H1 (cell line): ENCODE results near the gene FBXO28. TPM values are rescaled to one million over a fixed set of nuclear protein-coding genes. Genes with fewer than 3 reads are reported as not detected.
A peak's percentile ranks its signal among the peaks of the same experiment; 100 is the strongest.

Experiments used
- CTCF ChIA-PET: fragments of 300-600 bp; sonication (Branson Sonifier 250); formaldehyde crosslinking; loops from one replicate; lab custom pipeline; 2021; ENCODE audit not compliant: partially characterized antibody; lab: Charles Lee
- POLR2A ChIA-PET: fragments of 300-600 bp; sonication (Branson Sonifier 250); formaldehyde crosslinking; loops from one replicate; lab custom pipeline; 2021; ENCODE audit warnings: inconsistent platforms; ENCODE audit not compliant: partially characterized antibody; lab: Charles Lee
- DNase-seq, 2 experiments: peaks; one replicate each; pipeline versions ENCODE4 v3.0.0 to v3.0.0-alpha.2; 2010 to 2022; ENCODE audit warnings: low spot score in 2 of 2, low read depth in 1 of 2, mixed read lengths in 1 of 2
- FAIRE-seq: peaks from 2 replicates; lab custom pipeline; 2011; peaks lifted over from hg19 to GRCh38; lab: Jason Lieb, UNC
- H2AFZ ChIP-seq: 2 replicates; pipeline ENCODE4 v1.8.1; 2012; ENCODE audit warnings: low read length, inconsistent platforms
- H2AK5ac ChIP-seq: 2 replicates; pipeline ENCODE4 v1.6.1; 2013; ENCODE audit warnings: low read depth, low read length
- H2BK120ac ChIP-seq: replicated peaks from 2 replicates; pipeline ENCODE3; 2013; ENCODE audit warnings: low read depth, low read length, inconsistent platforms
- H2BK12ac ChIP-seq: 2 replicates; pipeline ENCODE4 v1.6.1; 2013; ENCODE audit warnings: low read depth, low read length
- H2BK15ac ChIP-seq: 2 replicates; pipeline ENCODE4 v1.6.1; 2013; ENCODE audit warnings: low read length
- H2BK20ac ChIP-seq: 2 replicates; pipeline ENCODE4 v1.6.1; 2013; ENCODE audit warnings: low read length
- H2BK5ac ChIP-seq: 2 replicates; pipeline ENCODE4 v1.6.1; 2013; ENCODE audit warnings: low read depth, low read length
- H3K14ac ChIP-seq: 2 replicates; pipeline ENCODE4 v1.6.1; 2013; ENCODE audit warnings: inconsistent platforms; ENCODE audit not compliant: insufficient read length
- H3K18ac ChIP-seq: 2 replicates; pipeline ENCODE4 v1.6.1; 2013; ENCODE audit warnings: low read length; ENCODE audit errors: extremely low read depth
- H3K23ac ChIP-seq: 2 replicates; pipeline ENCODE4 v1.6.1; 2013; ENCODE audit warnings: inconsistent platforms; ENCODE audit not compliant: insufficient read length
- H3K23me2 ChIP-seq: 2 replicates; pipeline ENCODE4 v1.6.1; 2013; ENCODE audit warnings: low read depth, low read length
- H3K27ac ChIP-seq: 2 replicates; pipeline ENCODE4 v1.6.1; 2011; ENCODE audit warnings: low read depth, low read length, inconsistent platforms
- H3K27me3 ChIP-seq, 4 experiments: replicated peaks in 1 of 4; 1 replicate in 1 of 4; 2 replicates in 3 of 4; pipeline versions ENCODE4 v1.6.1 to v1.8.1; 2011 to 2013; ENCODE audit warnings: low read length in 3 of 4, mild to moderate bottlenecking in 3 of 4, inconsistent platforms in 2 of 4, mixed read lengths in 2 of 4, moderate library complexity in 1 of 4; ENCODE audit not compliant: control insufficient read depth in 3 of 4, insufficient read depth in 3 of 4; ENCODE audit errors: extremely low read depth in 1 of 4
- H3K36me3 ChIP-seq, 4 experiments: 2 replicates each; pipeline versions ENCODE4 v1.6.1 to v1.8.1; 2011 to 2013; ENCODE audit warnings: mild to moderate bottlenecking in 4 of 4, low read length in 3 of 4, moderate library complexity in 2 of 4, control low read depth in 1 of 4, inconsistent platforms in 1 of 4; ENCODE audit not compliant: insufficient read depth in 4 of 4, control insufficient read depth in 2 of 4
- H3K4ac ChIP-seq: replicated peaks from 2 replicates; pipeline ENCODE3; 2013; ENCODE audit warnings: low read length, low read depth, mixed read lengths, inconsistent platforms; ENCODE audit not compliant: insufficient read length
- H3K4me1 ChIP-seq, 4 experiments: replicated peaks in 1 of 4; 1 replicate in 1 of 4; 2 replicates in 3 of 4; pipeline versions ENCODE4 v1.6.1 to v1.8.1; 2011 to 2013; ENCODE audit warnings: low read length in 3 of 4, inconsistent platforms in 2 of 4, mixed read lengths in 1 of 4; ENCODE audit not compliant: insufficient read depth in 4 of 4, control insufficient read depth in 3 of 4
- H3K4me2 ChIP-seq, 2 experiments: 2 replicates each; pipeline versions ENCODE4 v1.6.1 to v1.8.1; 2011 to 2013; ENCODE audit warnings: low read depth in 2 of 2, low read length in 2 of 2, control low read depth in 1 of 2, inconsistent platforms in 1 of 2, mild to moderate bottlenecking in 1 of 2; ENCODE audit not compliant: insufficient read depth in 1 of 2
- H3K4me3 ChIP-seq, 4 experiments: fragments of 200-600, 300-600 bp in 1 of 4; sonication (generic), shearing (Covaris generic), sonication (Bioruptor Twin) in 1 of 4; 2 replicates each; pipeline versions ENCODE4 v1.5.1 to v1.8.1; 2011 to 2016; ENCODE audit warnings: low read length in 4 of 4, low read depth in 3 of 4, control low read depth in 2 of 4, inconsistent platforms in 2 of 4, mild to moderate bottlenecking in 2 of 4, mixed read lengths in 1 of 4, moderate library complexity in 1 of 4; ENCODE audit not compliant: insufficient read depth in 2 of 4; ENCODE audit errors: extremely low read depth in 1 of 4
- H3K56ac ChIP-seq: replicated peaks from 2 replicates; pipeline ENCODE3; 2013; ENCODE audit warnings: low read depth, mild to moderate bottlenecking, mixed read lengths, low read length, inconsistent platforms; ENCODE audit not compliant: insufficient read length
- H3K79me1 ChIP-seq: 2 replicates; pipeline ENCODE4 v1.6.1; 2013; ENCODE audit warnings: low read depth, low read length, control low read depth
- H3K79me2 ChIP-seq, 2 experiments: 2 replicates each; pipeline versions ENCODE4 v1.6.1 to v1.8.1; 2012 to 2013; ENCODE audit warnings: low read length in 2 of 2, mild to moderate bottlenecking in 2 of 2, inconsistent platforms in 1 of 2; ENCODE audit not compliant: insufficient read depth in 2 of 2, control insufficient read depth in 1 of 2
- H3K9ac ChIP-seq, 4 experiments: replicated peaks in 1 of 4; 1 replicate in 1 of 4; 2 replicates in 3 of 4; pipeline versions ENCODE4 v1.6.1 to v1.8.1; 2011 to 2013; ENCODE audit warnings: low read depth in 3 of 4, low read length in 3 of 4, control low read depth in 2 of 4, mild to moderate bottlenecking in 2 of 4, moderate library complexity in 2 of 4, inconsistent platforms in 1 of 4; ENCODE audit errors: extremely low read depth in 1 of 4
- H3K9me3 ChIP-seq, 2 experiments: 2 replicates each; pipeline versions ENCODE4 v1.6.1 to v1.8.1; 2012 to 2013; ENCODE audit warnings: mild to moderate bottlenecking in 2 of 2, moderate library complexity in 2 of 2, control low read depth in 1 of 2, inconsistent platforms in 1 of 2, low read depth in 1 of 2, low read length in 1 of 2, mixed read lengths in 1 of 2; ENCODE audit not compliant: insufficient read depth in 2 of 2
- H4K20me1 ChIP-seq, 2 experiments: replicated peaks in 1 of 2; 2 replicates each; pipeline versions ENCODE3 to v1.8.1; 2011 to 2013; ENCODE audit warnings: inconsistent platforms in 2 of 2, low read length in 2 of 2, mild to moderate bottlenecking in 1 of 2; ENCODE audit not compliant: insufficient read depth in 2 of 2, control insufficient read depth in 1 of 2
- H4K5ac ChIP-seq: 2 replicates; pipeline ENCODE4 v1.6.1; 2013; ENCODE audit warnings: low read length, low read depth, mixed read lengths, inconsistent platforms; ENCODE audit not compliant: insufficient read length
- H4K8ac ChIP-seq: 2 replicates; pipeline ENCODE4 v1.8.0; 2013; ENCODE audit warnings: mild to moderate bottlenecking, moderate library complexity, low read length, inconsistent platforms; ENCODE audit not compliant: insufficient read depth; ENCODE audit errors: extremely low read depth
- H4K91ac ChIP-seq: replicated peaks from 2 replicates; pipeline ENCODE3; 2013; ENCODE audit warnings: low read length, mixed read lengths, inconsistent platforms; ENCODE audit not compliant: insufficient read length
- BACH1 ChIP-seq: IDR thresholded peaks from 2 replicates; pipeline ENCODE4 v1.6.1; 2012; ENCODE audit warnings: low read length, improper control_type of control experiment
- CHD2 ChIP-seq: IDR thresholded peaks from 2 replicates; pipeline ENCODE4 v1.6.1; 2012; ENCODE audit warnings: low read length, improper control_type of control experiment
- GABPA ChIP-seq: IDR thresholded peaks from 2 replicates; pipeline ENCODE4 v1.6.1; 2011; ENCODE audit warnings: mild to moderate bottlenecking, low read length, moderate library complexity, borderline replicate concordance; ENCODE audit not compliant: insufficient read depth
- KDM1A ChIP-seq: fragments of 200-600, 300-600 bp; sonication (generic); IDR thresholded peaks from 2 replicates; pipeline ENCODE4 v1.7.1; 2016; ENCODE audit warnings: mild to moderate bottlenecking, low read length, borderline replicate concordance
- KDM4A ChIP-seq: IDR thresholded peaks from one replicate; pipeline ENCODE4 v1.7.1; 2012; ENCODE audit warnings: low read depth, mild to moderate bottlenecking, moderate library complexity, low read length, inconsistent platforms; ENCODE audit not compliant: severe bottlenecking
- PHF8 ChIP-seq: fragments of 200-600 bp; sonication (generic); conservative IDR thresholded peaks from 2 replicates; pipeline ENCODE4 v1.7.1; 2012; ENCODE audit warnings: low read depth, mild to moderate bottlenecking, inconsistent platforms, low read length, moderate library complexity
- SIN3A ChIP-seq, 2 experiments: IDR thresholded peaks in 1 of 2; conservative IDR thresholded peaks in 1 of 2; 2 replicates each; pipeline ENCODE4 v1.6.1; 2011 to 2012; ENCODE audit warnings: low read length in 2 of 2, improper control_type of control experiment in 1 of 2, low read depth in 1 of 2, mild to moderate bottlenecking in 1 of 2
- SRF ChIP-seq: IDR thresholded peaks from 2 replicates; pipeline ENCODE4 v1.6.1; 2011; ENCODE audit warnings: mild to moderate bottlenecking, low read depth, low read length, moderate library complexity
- SUZ12 ChIP-seq: fragments of 200-600 bp; sonication (generic); IDR thresholded peaks from 2 replicates; pipeline ENCODE4 v1.6.1; 2012; ENCODE audit warnings: mild to moderate bottlenecking, inconsistent platforms, low read length, moderate library complexity, mixed read lengths
- TBP ChIP-seq: IDR thresholded peaks from 2 replicates; pipeline ENCODE4 v1.6.1; 2011; ENCODE audit warnings: low read depth, low read length, improper control_type of control experiment
- WGBS, 2 experiments: shearing (Covaris generic) in 1 of 2; methylation state at CpG; one replicate each; pipeline versions ENCODE4 v1.1.6 to v1.1.7; 2013 to 2015; ENCODE audit warnings: low lambda C conversion rate in 2 of 2, mixed read lengths in 2 of 2, inconsistent platforms in 1 of 2, low coverage in 1 of 2, missing lambda C conversion rate in 1 of 2; ENCODE audit not compliant: insufficient replicate concordance in 2 of 2, insufficient coverage in 1 of 2, insufficient read length in 1 of 2; ENCODE audit errors: extremely low coverage in 1 of 2, missing lambda C conversion rate in 1 of 2; 5-methylcytosine and 5-hydroxymethylcytosine counted together
- polyA plus RNA-seq, 7 experiments: library from polyadenylated mRNA; depleted of rRNA in 3 of 7; stranded (reverse) in 5 of 7; unstranded in 2 of 7; fragments of >200 nt in 5 of 7; fragments of 200-250 nt in 2 of 7; gene quantifications; 1 replicate in 5 of 7; 2 replicates in 1 of 7; 4 replicates in 1 of 7; pipeline versions ENCODE4 v1.2.1 to v1.2.3, GENCODE V29; 2011 to 2013; ENCODE audit warnings: missing spikeins in 2 of 7, mixed read lengths in 2 of 7
- total RNA-seq: library from RNA; stranded (reverse); fragmentation: NEBNext Ultra II Directional; extraction: Animal tissue kit (Norgen Biotek cat#: 25700); gene quantifications from 2 replicates; pipeline ENCODE4 v1.2.1, GENCODE V29; 2021

Gene FBXO28
- total and polyA plus RNA-seq, 2 of the 8 experiments (the other 6 are each of a cell fraction or from before 2014, with no cell fraction given), result 10.3 to 42.5 TPM

DNA sequence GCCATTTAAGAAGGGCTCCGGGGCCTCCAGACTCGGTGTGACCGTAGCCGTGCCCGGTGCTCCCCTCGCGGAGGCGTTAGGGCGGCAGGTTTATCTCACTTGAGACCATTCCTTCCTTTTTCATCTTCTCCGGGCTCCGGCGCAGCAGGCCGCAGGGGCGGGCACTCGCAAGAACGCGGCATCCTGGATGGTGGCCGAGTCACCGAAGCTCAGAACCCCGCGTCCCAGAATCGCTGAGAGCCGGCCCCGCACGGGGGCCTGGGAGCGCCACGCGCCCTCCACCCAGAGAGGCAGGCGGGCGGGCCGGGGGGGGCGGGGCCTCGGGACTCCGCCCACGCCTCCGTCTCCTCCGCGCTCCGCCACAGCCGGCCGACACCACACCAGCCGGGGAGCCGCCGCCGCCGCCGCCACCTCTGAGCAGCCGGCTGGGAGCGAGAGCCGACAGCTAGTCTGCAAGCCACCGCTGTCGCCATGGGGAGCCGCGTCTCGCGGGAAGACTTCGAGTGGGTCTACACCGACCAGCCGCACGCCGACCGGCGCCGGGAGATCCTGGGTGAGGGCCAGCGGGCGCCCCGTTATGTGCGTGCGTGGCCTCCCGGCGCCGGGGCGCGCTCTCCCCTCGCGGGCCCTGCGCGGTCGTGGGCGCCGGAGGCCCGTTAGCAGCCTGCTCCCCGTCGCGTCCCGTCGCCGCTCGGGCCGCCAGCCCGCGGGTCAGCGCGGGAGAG is 69.1 kb downstream of the FBXO28 start, which contains the start of gene DEGS1:
TSS of gene DEGS1 (plus strand) at position 375 of the 725 bp plus-strand sequence. CDS start at position 472, 97 bp downstream.
- peaks cover 2% of the 10 kb centered on the region; the same call in 1 of the 2 replicates for H3K79me1 ChIP-seq
- peak within 1 kb of the TSS; percentile 90 for H4K8ac ChIP-seq
- peak within 1 kb of the TSS; percentile 62 to 76 (median 70) for H3K9ac ChIP-seq
- peak within 1 kb of the TSS; percentile 22 for H2BK120ac ChIP-seq
- H3K4me2 ChIP-seq, result peak within 1 kb of the TSS; percentile 79 to 86
- DNase-seq (peak; percentile 56 to 86), FAIRE-seq (no peak)
- H3K9me3 ChIP-seq, result peaks cover 0 to 2% of the 10 kb centered on the region in 2 experiments; a peak in 1 of 4 replicates
- peaks cover 0 to 5% of the 10 kb centered on the region in 2 experiments for H4K20me1 ChIP-seq
- H3K23me2 ChIP-seq, result peaks cover 9% of the 10 kb centered on the region; the same call in 1 of the 2 replicates
- H3K14ac ChIP-seq, result no peak within 1 kb of the TSS
- CTCF ChIA-PET, result interaction anchor here (1.1 to 1.2 kb wide), 3 partner anchors 9 to 19 kb away, joined by 3 to 5 read pairs (median 3); no protein-coding TSS in a partner anchor
- H3K4me1 ChIP-seq, result peaks cover 0 to 6% (median 1%) of the 10 kb centered on the region in 4 experiments; a peak in 3 of 7 replicates
- H2AK5ac ChIP-seq, result no peak within 1 kb of the TSS
- peaks cover 3 to 44% of the 10 kb centered on the region in 2 experiments for H3K79me2 ChIP-seq
- H2BK5ac ChIP-seq, result no peak within 1 kb of the TSS; the same call in 1 of the 2 replicates
- H3K36me3 ChIP-seq, result peaks cover 0 to 4% (median 0%) of the 10 kb centered on the region in 4 experiments; a peak in 1 of 8 replicates
- peak within 1 kb of the TSS; percentile 37 for H3K4ac ChIP-seq
- no peak within 1 kb of the TSS for H2BK15ac ChIP-seq
- no peaks in the 10 kb centered on the region for H3K27me3 ChIP-seq
- no peak within 1 kb of the TSS for H3K23ac ChIP-seq
- peak within 1 kb of the TSS; percentile 27; the same call in 1 of the 2 replicates for H2AFZ ChIP-seq
- 1% methylated on average over 59 of the region's 94 CpGs; no CpG with 5 or more reads in 1 of the 2 experiments for WGBS, 2 experiments
- H3K56ac ChIP-seq, result peak within 1 kb of the TSS; percentile 73
- H3K18ac ChIP-seq, result peak within 1 kb of the TSS; percentile 19; the same call in 1 of the 2 replicates
- peak within 1 kb of the TSS; percentile 40 for H4K91ac ChIP-seq
- H2BK20ac ChIP-seq, result no peak within 1 kb of the TSS
- no peak within 1 kb of the TSS; the same call in 1 of the 2 replicates for H2BK12ac ChIP-seq
- 0 out of 2 replicates have a peak within 1 kb of the TSS, but pooled peaks have one; percentile 14 for H3K27ac ChIP-seq
- POLR2A ChIA-PET, result interaction anchor here (0.8 to 1.8 kb wide), 11 partner anchors 10 to 175 kb away, joined by 3 to 8 read pairs (median 5); partner anchors contain the start of gene FBXO28
- peak within 1 kb of the TSS; percentile 75 for H4K5ac ChIP-seq
- peak within 1 kb of the TSS; percentile 70 to 92 (median 81) for H3K4me3 ChIP-seq
- TF ChIP-seq SRF (no peak), SIN3A (conservative IDR thresholded peaks at IDR 0.05 in 1 of 2, IDR thresholded peaks at IDR 0.05 in 1 of 2; ENCODE audit: low read depth in 1 of 2, low read length in 2 of 2) (0 out of 4 replicates have a peak, but pooled peaks of 1 of the 2 experiments have one; percentile 16), GABPA (no peak), PHF8 (peak; percentile 52; the same call in 1 of the 2 replicates), KDM4A (peak; percentile 94), SUZ12 (0 out of 2 replicates have a peak, but pooled peaks have one; percentile 30), KDM1A (no peak; the same call in 1 of the 2 replicates), TBP (peak; percentile 43; the same call in 1 of the 2 replicates), BACH1 (peak; percentile 55; the same call in 1 of the 2 replicates), CHD2 (peak; percentile 38; the same call in 1 of the 2 replicates)
